ENCODE results near the gene TNNT2.

Gene TNNT2

GRCh38 chr1:201318504-201319340, 58.8 kb downstream of the TNNT2 start:
- no peak overlapping the region for H3K4me3 ChIP-seq (ENCODE audit: low read depth, low read length)
- no peak for TF ChIP-seq CTCF (IDR thresholded peaks at IDR 0.05; ENCODE audit: borderline replicate concordance, insufficient read depth, low read depth, low read length)

- TF ChIP-seq CTCF (IDR thresholded peaks at IDR 0.05; ENCODE audit: borderline replicate concordance, insufficient read depth, low read depth, low read length), result no peak
- no peak overlapping the region for H3K4me3 ChIP-seq (ENCODE audit: low read depth, low read length)
These were observed 59.9 kb downstream of the TNNT2 start for GRCh38 chr1:201317551-201317950.

DNA sequence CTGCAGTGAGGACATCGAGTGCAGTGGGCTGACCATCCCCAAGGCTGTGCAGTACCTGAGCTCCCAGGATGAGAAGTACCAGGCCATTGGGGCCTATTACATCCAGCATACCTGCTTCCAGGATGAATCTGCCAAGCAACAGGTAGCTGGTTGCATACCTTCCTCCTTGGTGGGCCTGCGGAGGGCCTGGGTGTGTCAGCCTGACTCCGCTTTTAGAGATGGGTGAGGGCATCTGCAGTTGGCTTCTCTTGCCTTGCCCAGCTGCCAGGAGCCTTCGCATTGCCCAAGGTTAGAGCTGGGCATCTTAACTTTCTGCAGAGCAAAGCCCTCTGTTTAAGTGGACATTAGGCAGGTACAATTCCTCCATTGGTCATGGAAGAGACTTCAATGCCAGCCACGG, 60.9 kb downstream of the TNNT2 start:
- H3K4me3 ChIP-seq (ENCODE audit: low read depth, low read length), result no peak overlapping the region
- no peak for TF ChIP-seq CTCF (IDR thresholded peaks at IDR 0.05; ENCODE audit: borderline replicate concordance, insufficient read depth, low read depth, low read length)

DNA sequence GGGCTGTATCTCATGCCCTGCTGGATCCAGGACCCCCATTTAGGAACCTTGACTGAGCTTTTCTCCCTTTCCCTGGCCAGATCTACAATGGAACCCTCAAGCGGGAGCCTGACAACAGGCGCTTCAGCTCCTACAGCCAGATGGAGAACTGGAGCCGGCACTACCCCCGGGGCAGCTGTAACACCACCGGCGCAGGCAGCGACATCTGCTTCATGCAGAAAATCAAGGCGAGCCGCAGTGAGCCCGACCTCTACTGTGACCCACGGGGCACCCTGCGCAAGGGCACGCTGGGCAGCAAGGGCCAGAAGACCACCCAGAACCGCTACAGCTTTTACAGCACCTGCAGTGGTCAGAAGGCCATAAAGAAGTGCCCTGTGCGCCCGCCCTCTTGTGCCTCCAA, 64.4 kb downstream of the TNNT2 start:
- H3K4me3 ChIP-seq (ENCODE audit: low read depth, low read length), result no peak overlapping the region
- TF ChIP-seq CTCF (IDR thresholded peaks at IDR 0.05; ENCODE audit: borderline replicate concordance, insufficient read depth, low read depth, low read length), result no peak

GRCh38 chr1:201312298-201312697, 65.2 kb downstream of the TNNT2 start:
- TF ChIP-seq CTCF (IDR thresholded peaks at IDR 0.05; ENCODE audit: borderline replicate concordance, insufficient read depth, low read depth, low read length), result no peak
- H3K4me3 ChIP-seq (ENCODE audit: low read depth, low read length), result no peak overlapping the region

DNA sequence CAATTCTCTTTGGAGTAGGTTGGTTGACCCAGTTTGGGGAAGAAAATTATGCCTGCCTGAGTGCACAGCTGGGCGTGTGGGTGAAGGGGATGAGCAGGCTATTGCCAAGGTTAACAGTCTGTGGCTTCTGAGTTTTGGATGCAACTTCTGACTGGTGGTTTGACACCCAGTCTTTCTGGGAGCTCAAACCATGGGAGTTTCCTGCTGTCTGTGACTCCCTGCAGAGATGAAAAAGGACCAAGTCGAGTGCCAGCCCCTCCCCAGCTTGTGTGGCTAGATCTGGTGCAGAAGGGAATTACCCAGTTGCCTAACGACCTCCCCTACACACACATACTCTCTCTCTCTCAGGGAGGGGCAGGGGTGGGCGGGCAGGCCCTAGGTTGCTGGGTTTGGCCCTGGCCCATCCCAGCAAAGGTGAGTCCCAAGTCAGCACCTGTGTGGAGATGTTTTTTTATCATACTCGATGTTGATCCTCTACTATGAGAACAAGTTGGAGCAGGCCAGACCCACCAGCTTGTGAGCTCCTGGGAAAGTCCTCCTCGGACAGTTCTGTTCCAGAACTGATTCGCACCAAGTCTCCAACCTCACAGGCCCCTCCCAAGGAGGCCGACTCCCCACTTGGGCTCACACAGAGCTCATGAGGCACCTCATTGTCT, 66.0 kb downstream of the TNNT2 start:
- no peak for TF ChIP-seq CTCF (IDR thresholded peaks at IDR 0.05; ENCODE audit: borderline replicate concordance, insufficient read depth, low read depth, low read length)
- H3K4me3 ChIP-seq (ENCODE audit: low read depth, low read length), result no peak overlapping the region

DNA sequence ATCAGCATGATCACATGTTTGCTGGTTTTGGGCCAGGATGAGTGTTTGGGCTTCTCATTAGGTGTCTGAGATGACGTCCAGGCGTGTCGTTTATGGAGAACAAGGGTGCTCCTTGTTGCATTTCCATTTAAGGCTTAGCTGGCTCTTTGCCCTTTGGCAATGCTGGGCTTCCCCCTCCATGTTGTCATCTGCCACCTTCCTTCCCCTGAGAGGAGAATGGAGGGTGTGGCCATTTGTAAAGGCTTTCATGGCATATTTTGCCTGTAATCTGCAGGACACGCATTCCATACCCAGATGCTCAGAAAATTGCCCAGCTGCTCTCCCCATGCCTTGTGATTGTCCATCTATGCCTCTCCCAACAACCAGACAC, 66.5 kb downstream of the TNNT2 start:
- H3K4me3 ChIP-seq (ENCODE audit: low read depth, low read length), result no peak overlapping the region
- no peak for TF ChIP-seq CTCF (IDR thresholded peaks at IDR 0.05; ENCODE audit: borderline replicate concordance, insufficient read depth, low read depth, low read length)
